Measurements from ENCODE around the gene MYO7A. TPM values are rescaled to one million over a fixed set of nuclear protein-coding genes. Genes with fewer than 3 reads are reported as not detected.

The MYO7A gene
- total and polyA plus RNA-seq, 2 of the 4 experiments (the other 2 are of a cell fraction), result 0.02 TPM; not detected in 1

GRCh38 chr11:77159937-77160495, 32.0 kb downstream of the MYO7A start:
- Histone ChIP-seq H3K18ac (ENCODE audit: low read depth, low read length) (no peak overlapping the region), H3K4me3 (ENCODE audit: insufficient read depth, low read depth, low read length) (no peak overlapping the region), H3K36me3 (ENCODE audit: control insufficient read depth, insufficient read depth, low read length) (no peaks in the 10 kb centered on the region), H3K4ac (ENCODE audit: low read depth, low read length) (no peak overlapping the region), H3K56ac (ENCODE audit: extremely low read depth, insufficient read depth, low read length) (no peak overlapping the region), H3K9ac (ENCODE audit: low read depth, low read length) (no peak overlapping the region), H3K14ac (replicated peaks; ENCODE audit: low read depth, low read length) (no peak overlapping the region), H3K23ac (ENCODE audit: low read depth, low read length) (no peak overlapping the region), H3K9me1 (ENCODE audit: insufficient read depth, low read length) (no peaks in the 10 kb centered on the region), H3K9me3 (ENCODE audit: control insufficient read depth, insufficient read depth, low read length) (no peaks in the 10 kb centered on the region), H2BK120ac (ENCODE audit: low read depth, low read length) (no peak overlapping the region), H4K8ac (ENCODE audit: low read depth in 2 of 2, low read length in 2 of 2) (no peak overlapping the region), H3K4me1 (ENCODE audit: control insufficient read depth, insufficient read depth, low read length) (no peaks in the 10 kb centered on the region), H2AFZ (replicated peaks; ENCODE audit: low read length, poor library complexity) (no peak overlapping the region), H3K4me2 (ENCODE audit: low read depth, low read length) (no peak overlapping the region), H4K5ac (ENCODE audit: low read depth, low read length) (no peak overlapping the region), H3K27me3 (ENCODE audit: control insufficient read depth, insufficient read depth, low read length) (peaks cover 71% of the 10 kb centered on the region), H2AK9ac (replicated peaks; ENCODE audit: low read depth, low read length, poor library complexity) (no peak overlapping the region), H4K20me1 (ENCODE audit: insufficient read depth, low read length) (no peaks in the 10 kb centered on the region), H4K91ac (ENCODE audit: insufficient read depth, low read depth, low read length) (no peak overlapping the region), H3K27ac (ENCODE audit: insufficient read depth, low read length) (no peak overlapping the region), H2AK5ac (ENCODE audit: low read depth, low read length) (no peak overlapping the region), H2BK5ac (ENCODE audit: low read depth, low read length, poor library complexity, severe bottlenecking) (no peak overlapping the region), H2BK20ac (ENCODE audit: low read depth, low read length) (no peak overlapping the region), H3K79me1 (ENCODE audit: low read depth in 1 of 2, low read length in 2 of 2) (no peaks in the 10 kb centered on the region), H2BK15ac (ENCODE audit: low read depth, low read length) (no peak overlapping the region)
- TF ChIP-seq, protein P1, sequence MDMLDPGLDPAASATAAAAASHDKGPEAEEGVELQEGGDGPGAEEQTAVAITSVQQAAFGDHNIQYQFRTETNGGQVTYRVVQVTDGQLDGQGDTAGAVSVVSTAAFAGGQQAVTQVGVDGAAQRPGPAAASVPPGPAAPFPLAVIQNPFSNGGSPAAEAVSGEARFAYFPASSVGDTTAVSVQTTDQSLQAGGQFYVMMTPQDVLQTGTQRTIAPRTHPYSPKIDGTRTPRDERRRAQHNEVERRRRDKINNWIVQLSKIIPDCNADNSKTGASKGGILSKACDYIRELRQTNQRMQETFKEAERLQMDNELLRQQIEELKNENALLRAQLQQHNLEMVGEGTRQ (IDR thresholded peaks at IDR 0.05; ENCODE audit: low read depth, low read length), result no peak
- TF ChIP-seq CTCF (conservative IDR thresholded peaks at IDR 0.05; ENCODE audit: low read depth, low read length), result no peak
- TF ChIP-seq RCOR1 (IDR thresholded peaks at IDR 0.05; ENCODE audit: insufficient replicate concordance, low read length), result no peak
- TF ChIP-seq NFE2L2 (IDR thresholded peaks at IDR 0.05; ENCODE audit: low read depth, low read length), result no peak
- no peak for TF ChIP-seq BHLHE40 (IDR thresholded peaks at IDR 0.05; ENCODE audit: low read depth, low read length)
- no peak for TF ChIP-seq CHD1 (IDR thresholded peaks at IDR 0.05; ENCODE audit: low read depth, low read length)
- TF ChIP-seq MAZ (IDR thresholded peaks at IDR 0.05; ENCODE audit: borderline replicate concordance, low read depth, low read length), result no peak
- no peak for TF ChIP-seq SMC3 (IDR thresholded peaks at IDR 0.05; ENCODE audit: low read depth, low read length)
- in situ Hi-C loops (cut with MboI; ENCODE audit: low sequenced_read_pairs), result no loop called here
- no TSS peak for BruUV-seq (replicated peaks)
- ChIA-PET POLR2A (ENCODE audit: unreplicated experiment) (no interaction called here), CTCF (no interaction called here)
- 77% methylated on average over 8 of the region's 20 CpGs; no CpG with 5 or more reads in 1 of the 2 experiments for WGBS, 2 experiments (ENCODE audit: extremely low coverage in 2 of 2, insufficient read length in 1 of 2)
- no peak for ATAC-seq (ENCODE audit: low read depth)
- intact Hi-C loops (cut with micrococcal nuclease), result no loop called here
- dilution Hi-C loops (cut with HindIII; ENCODE audit: low sequenced_read_pairs, unreplicated experiment), result no loop called here
- DNase-seq, result no peak
